ENCODE measurements around the gene MRPL42. TPM values are rescaled to one million over a fixed set of nuclear protein-coding genes. Genes with fewer than 3 reads are reported as not detected.

Gene MRPL42
- total RNA-seq, 1 experiment from 2014 or later = 108 TPM

DNA sequence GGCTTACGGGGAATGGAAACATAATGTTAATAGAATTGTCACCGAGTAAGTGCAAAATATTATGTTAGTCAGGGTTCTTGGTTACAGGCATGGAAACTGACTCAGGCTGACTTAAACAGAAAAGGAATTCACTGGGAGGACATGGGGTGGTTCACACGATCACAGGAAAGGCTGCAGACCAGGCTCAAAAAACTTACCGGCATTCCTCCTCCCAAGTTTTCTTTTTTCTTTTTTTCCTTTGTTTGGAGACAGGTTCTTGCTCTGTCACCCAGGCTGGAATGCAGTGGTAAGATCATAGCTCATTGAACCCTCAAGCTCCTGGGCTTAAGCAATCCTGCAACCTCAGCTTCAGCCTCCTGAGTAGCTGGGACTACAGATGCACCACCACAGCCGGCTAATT lies 13.7 kb upstream of the MRPL42 start:
- Histone ChIP-seq H3K56ac (ENCODE audit: insufficient read length, low read depth, low read length) (no peak overlapping the region), H4K91ac (ENCODE audit: insufficient read length, low read depth, low read length) (no peak overlapping the region), H4K8ac (replicated peaks; ENCODE audit: insufficient read length, low read depth, low read length) (no peak overlapping the region), H3T11ph (ENCODE audit: low read length) (no peak overlapping the region), H3K18ac (ENCODE audit: insufficient read length, low read depth, low read length) (no peak overlapping the region), H3K79me1 (ENCODE audit: insufficient read depth, low read depth, low read length, poor library complexity, severe bottlenecking) (no peaks in the 10 kb centered on the region), H3K4me2 (ENCODE audit: insufficient read depth, insufficient read length, low read length) (no peak overlapping the region), H3K9ac (ENCODE audit: extremely low read depth, insufficient read length, low read length) (no peak overlapping the region), H4K5ac (ENCODE audit: insufficient read length, low read depth, low read length) (no peak overlapping the region), H3K27me3 (ENCODE audit: insufficient read depth, low read length) (no peaks in the 10 kb centered on the region), H2BK20ac (ENCODE audit: low read depth, low read length, poor library complexity, severe bottlenecking) (no peak overlapping the region), H2BK120ac (ENCODE audit: low read depth, low read length, poor library complexity, severe bottlenecking) (no peak overlapping the region), H3K79me2 (ENCODE audit: insufficient read depth, low read length) (no peaks in the 10 kb centered on the region), H2BK5ac (ENCODE audit: insufficient read length, low read length) (no peak overlapping the region), H3K4me1 (ENCODE audit: insufficient read depth, low read length) (no peaks in the 10 kb centered on the region), H2AFZ (ENCODE audit: low read length) (no peak overlapping the region), H2BK15ac (ENCODE audit: low read depth, low read length) (no peak overlapping the region), H2BK12ac (ENCODE audit: insufficient read length, low read depth, low read length) (no peak overlapping the region), H3K14ac (ENCODE audit: insufficient read depth, low read length) (no peak overlapping the region), H3K27ac (ENCODE audit: insufficient read length, low read depth, low read length) (no peak overlapping the region), H2AK5ac (ENCODE audit: insufficient read length, low read length) (no peak overlapping the region), H4K20me1 (ENCODE audit: control insufficient read depth, insufficient read depth, insufficient read length) (no peaks in the 10 kb centered on the region), H3K4ac (ENCODE audit: low read depth, low read length) (no peak overlapping the region), H3K9me3 (ENCODE audit: control insufficient read depth, low read depth, low read length) (no peaks in the 10 kb centered on the region), H3K23me2 (ENCODE audit: insufficient read length, low read depth, low read length, poor library complexity, severe bottlenecking) (no peaks in the 10 kb centered on the region), H3K23ac (ENCODE audit: insufficient read length, low read depth, low read length) (no peak overlapping the region)
- Mint-ChIP-seq H3K9me3 (peaks cover 0 to 3% of the 10 kb centered on the region in 2 experiments; a peak in 2 of 5 replicates), H3K36me3 (ENCODE audit: insufficient read depth in 1 of 3, low read depth in 3 of 3) (no peaks in the 10 kb centered on the region; a peak in 1 of 7 replicates), H3K4me3 (no peak overlapping the region), H3K4me1 (0 out of 4 replicates have a peak, but pooled peaks cover 0 to 3% of the 10 kb centered on the region in 2 experiments), H3K27ac (no peak overlapping the region), H3K27me3 (ENCODE audit: low read depth) (peaks cover 1% of the 10 kb centered on the region)
- no peak for DNase-seq
- TF ChIP-seq, protein P1, sequence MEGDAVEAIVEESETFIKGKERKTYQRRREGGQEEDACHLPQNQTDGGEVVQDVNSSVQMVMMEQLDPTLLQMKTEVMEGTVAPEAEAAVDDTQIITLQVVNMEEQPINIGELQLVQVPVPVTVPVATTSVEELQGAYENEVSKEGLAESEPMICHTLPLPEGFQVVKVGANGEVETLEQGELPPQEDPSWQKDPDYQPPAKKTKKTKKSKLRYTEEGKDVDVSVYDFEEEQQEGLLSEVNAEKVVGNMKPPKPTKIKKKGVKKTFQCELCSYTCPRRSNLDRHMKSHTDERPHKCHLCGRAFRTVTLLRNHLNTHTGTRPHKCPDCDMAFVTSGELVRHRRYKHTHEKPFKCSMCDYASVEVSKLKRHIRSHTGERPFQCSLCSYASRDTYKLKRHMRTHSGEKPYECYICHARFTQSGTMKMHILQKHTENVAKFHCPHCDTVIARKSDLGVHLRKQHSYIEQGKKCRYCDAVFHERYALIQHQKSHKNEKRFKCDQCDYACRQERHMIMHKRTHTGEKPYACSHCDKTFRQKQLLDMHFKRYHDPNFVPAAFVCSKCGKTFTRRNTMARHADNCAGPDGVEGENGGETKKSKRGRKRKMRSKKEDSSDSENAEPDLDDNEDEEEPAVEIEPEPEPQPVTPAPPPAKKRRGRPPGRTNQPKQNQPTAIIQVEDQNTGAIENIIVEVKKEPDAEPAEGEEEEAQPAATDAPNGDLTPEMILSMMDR (conservative IDR thresholded peaks at IDR 0.05) = no peak
- no CpG with 5 or more reads among the region's 5 CpGs for WGBS (ENCODE audit: extremely low coverage, insufficient read length, low lambda C conversion rate)

Measured in H9 (cell line).